Measurements from ENCODE around the gene GPR157.
A peak's percentile ranks its signal among the peaks of the same experiment; 100 is the strongest.
"Not testable (repeated sequence)": the region's sequence is repeated elsewhere in the genome, so short reads cannot be mapped to it uniquely, and the experiment has no call there.

Gene GPR157

GRCh38 chr1:9128520-9129265 lies at the start of gene GPR157:
GPR157 (minus strand) TSS chr1:9129102; CDS start chr1:9129027, 75 bp downstream.
- peak; percentile 94 for DNase-seq

GRCh38 chr1:9174762-9175161 lies 45.9 kb upstream of the GPR157 start:
- no peak for DNase-seq

- no peak for DNase-seq
These were observed 45.3 kb upstream of the GPR157 start for GRCh38 chr1:9174243-9174642.

GRCh38 chr1:9169601-9170137 lies 40.8 kb upstream of the GPR157 start:
- DNase-seq, result no peak

GRCh38 chr1:9167638-9168037 lies 38.7 kb upstream of the GPR157 start:
- DNase-seq, result no peak

GRCh38 chr1:9166289-9167235 lies 37.7 kb upstream of the GPR157 start:
- no peak for DNase-seq

- DNase-seq, result no peak
These were observed 36.5 kb upstream of the GPR157 start for GRCh38 chr1:9165396-9165795.

- no peak for DNase-seq
These were observed 36.0 kb upstream of the GPR157 start for GRCh38 chr1:9164919-9165318.

- DNase-seq, result no peak
These were observed 35.6 kb upstream of the GPR157 start for GRCh38 chr1:9164532-9164900.

GRCh38 chr1:9161963-9162362 lies 33.1 kb upstream of the GPR157 start:
- DNase-seq, result no peak

GRCh38 chr1:9161342-9161741 lies 32.4 kb upstream of the GPR157 start:
- DNase-seq, result no peak

- DNase-seq, result no peak
These were observed 31.3 kb upstream of the GPR157 start for GRCh38 chr1:9160079-9160717.

- DNase-seq, result no peak
These were observed 27.0 kb upstream of the GPR157 start for GRCh38 chr1:9155879-9156278.

- DNase-seq, result not testable (repeated sequence)
These were observed 26.5 kb upstream of the GPR157 start for GRCh38 chr1:9155405-9155804.

- DNase-seq, result no peak
These were observed 24.2 kb upstream of the GPR157 start for GRCh38 chr1:9153152-9153551.

GRCh38 chr1:9152535-9152934 lies 23.6 kb upstream of the GPR157 start:
- DNase-seq, result no peak

- DNase-seq, result no peak
These were observed 22.5 kb upstream of the GPR157 start for GRCh38 chr1:9151328-9151860.

- DNase-seq, result no peak
These were observed 21.9 kb upstream of the GPR157 start for GRCh38 chr1:9150582-9151327.

GRCh38 chr1:9149837-9150581 lies 21.1 kb upstream of the GPR157 start:
- DNase-seq, result no peak

- DNase-seq, result no peak
These were observed 20.2 kb upstream of the GPR157 start for GRCh38 chr1:9149151-9149550.

GRCh38 chr1:9146156-9146555 lies 17.3 kb upstream of the GPR157 start:
- DNase-seq, result no peak

All from CD4-positive, alpha-beta T cell treated with Interleukin-17A for 4 hours (primary cell).